Activated gamma-delta T cell (primary cell): ENCODE measurements around the gene CPEB1.

Source experiments
- DNase-seq: peaks from one replicate; lab custom pipeline; 2025; lab: John Stamatoyannopoulos, UW

CPEB1 gene

DNA sequence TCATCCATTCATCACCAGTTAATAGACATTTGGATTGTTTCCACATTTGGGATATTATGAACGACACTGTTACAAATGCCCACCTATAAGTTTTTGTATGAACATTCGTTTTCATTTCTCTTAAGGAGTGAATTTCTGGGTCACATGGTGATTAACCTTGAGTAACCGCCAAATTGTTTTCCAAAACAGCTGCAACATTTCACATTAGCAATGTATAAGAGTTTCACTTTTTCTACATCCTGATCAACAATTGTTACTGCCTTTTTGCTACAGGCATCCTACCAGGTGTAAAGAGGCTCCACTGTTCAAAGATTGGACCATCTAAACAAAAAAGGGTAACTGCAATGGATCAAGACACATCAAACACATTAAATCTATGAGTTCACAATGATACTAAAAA is 52.0 kb downstream of the CPEB1 start:
- DNase-seq = no peak

GRCh38 chr15:82587805-82588204 is 59.4 kb downstream of the CPEB1 start:
- no peak for DNase-seq

DNA sequence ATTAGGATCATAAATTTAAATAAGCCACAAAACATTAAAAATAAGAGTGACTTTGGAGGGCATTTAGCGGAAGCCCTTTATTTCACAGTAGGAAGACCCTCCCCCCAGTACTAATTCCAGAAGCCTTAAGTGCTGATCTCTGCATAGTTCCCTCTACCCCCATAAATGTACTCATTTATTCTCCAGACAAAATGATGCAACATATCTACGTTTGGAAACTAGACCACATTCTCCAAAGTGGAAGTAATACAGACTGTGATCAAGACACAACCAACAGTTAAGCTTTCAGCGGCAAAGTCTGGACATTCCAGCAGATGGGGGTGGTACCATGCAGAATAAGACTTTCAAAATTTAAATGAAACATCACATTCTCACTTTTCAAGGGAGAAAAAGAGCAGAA is 62.1 kb downstream of the CPEB1 start:
- no peak for DNase-seq

DNA sequence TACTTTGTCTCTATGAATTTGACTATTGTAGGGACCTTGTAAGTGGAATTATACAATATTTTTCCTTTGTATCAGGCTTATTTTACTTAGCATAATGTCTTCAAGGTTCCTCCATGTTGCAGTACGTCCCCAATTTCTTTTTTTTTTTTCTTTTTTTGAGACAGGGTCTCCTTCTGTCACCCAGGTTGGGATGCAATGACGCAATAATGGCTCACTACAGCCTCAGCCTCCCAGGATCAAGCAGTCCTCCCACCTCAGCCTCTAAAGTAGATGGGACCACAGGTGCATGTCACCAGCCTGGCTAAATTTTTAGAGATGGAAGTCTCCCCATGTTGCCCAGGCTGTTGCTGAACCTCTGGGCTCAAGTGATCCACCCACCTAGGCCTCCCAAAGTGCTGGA is 66.5 kb downstream of the CPEB1 start:
- DNase-seq = no peak

DNA sequence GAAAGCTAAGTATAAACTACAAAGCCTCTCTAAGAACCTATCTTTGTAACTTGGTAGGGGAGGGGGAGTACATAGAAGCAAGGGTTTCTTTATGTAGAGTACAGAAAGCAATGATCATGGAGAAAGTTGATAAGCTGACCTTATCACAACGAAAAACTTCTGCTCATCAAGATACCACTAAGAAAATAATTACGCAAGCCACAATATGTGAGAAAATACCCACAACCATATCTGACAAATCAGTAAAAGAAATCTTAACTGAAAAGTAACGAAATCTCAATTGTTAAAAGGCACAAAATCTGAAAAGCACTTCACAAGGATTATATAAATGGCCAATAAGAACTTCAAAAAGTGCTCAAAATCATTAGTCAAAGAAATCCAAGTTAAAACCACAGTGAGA is 71.8 kb downstream of the CPEB1 start:
- DNase-seq = no peak

GRCh38 chr15:82572986-82573385 is 74.2 kb downstream of the CPEB1 start:
- DNase-seq = no peak

- DNase-seq = no peak
Measured at GRCh38 chr15:82572311-82572710, 74.9 kb downstream of the CPEB1 start.

DNA sequence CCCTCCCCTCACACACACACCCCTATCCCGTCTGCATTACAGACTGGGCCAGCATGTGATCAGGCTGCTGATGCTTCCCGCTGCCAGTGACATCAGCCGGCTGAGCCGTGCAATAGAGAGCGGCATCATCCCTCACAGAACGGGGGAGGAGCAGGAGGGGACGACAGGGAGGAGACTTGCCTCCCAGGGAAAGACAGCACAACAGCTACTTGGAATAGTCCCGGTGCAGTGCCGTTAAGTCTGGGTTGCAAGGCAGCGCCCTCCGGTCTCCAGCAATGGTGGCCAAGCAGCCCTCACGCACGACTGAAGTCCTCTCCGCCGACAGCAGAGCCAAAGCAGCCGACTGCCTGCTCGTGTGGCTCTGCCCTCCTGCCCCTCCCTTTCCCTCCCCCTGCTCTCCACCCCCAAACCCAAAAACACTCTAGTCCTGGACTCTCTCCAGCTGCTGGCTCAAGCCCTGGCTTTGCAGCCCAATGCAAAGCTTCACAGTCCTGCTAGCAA is 75.4 kb downstream of the CPEB1 start:
- no peak for DNase-seq

DNA sequence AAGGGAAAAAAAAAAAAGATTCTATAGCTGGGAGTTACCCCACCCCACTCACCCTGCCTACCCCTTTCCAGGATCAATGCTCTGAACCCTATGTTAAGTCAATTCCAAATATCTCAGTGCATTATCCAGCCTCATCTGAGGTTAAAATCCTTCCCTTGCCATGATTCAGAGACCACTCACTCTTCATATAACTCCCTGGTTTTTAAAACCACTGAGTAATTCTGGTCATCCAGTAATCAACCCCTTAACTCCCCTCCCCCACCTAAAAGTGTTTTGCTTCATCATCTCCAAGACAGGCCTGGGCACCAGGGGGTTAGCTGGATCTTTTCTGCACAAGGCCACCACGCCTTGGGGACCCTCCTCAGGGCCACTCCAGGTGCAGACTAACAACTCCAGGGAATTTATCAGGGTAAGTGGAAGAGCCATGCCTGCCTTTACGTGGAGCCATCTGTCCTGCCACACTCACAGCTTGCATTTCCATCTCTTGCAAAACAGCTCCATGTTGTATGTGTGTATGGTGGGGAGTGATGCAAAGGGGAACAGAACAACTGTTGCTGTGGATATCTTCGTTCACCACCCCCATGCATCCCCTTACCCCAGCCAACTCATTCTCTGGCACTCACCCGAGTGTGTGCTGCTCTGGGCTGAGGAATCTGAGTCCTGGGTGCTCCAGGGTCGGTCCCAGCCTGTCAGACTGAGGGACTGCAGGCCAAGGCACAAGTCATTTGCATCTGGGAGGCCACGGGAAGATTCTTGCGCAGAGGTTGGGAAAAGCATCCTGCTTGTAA is 76.2 kb downstream of the CPEB1 start:
- DNase-seq = no peak

- no peak for DNase-seq
Measured at GRCh38 chr15:82569834-82570233, 77.3 kb downstream of the CPEB1 start.

DNA sequence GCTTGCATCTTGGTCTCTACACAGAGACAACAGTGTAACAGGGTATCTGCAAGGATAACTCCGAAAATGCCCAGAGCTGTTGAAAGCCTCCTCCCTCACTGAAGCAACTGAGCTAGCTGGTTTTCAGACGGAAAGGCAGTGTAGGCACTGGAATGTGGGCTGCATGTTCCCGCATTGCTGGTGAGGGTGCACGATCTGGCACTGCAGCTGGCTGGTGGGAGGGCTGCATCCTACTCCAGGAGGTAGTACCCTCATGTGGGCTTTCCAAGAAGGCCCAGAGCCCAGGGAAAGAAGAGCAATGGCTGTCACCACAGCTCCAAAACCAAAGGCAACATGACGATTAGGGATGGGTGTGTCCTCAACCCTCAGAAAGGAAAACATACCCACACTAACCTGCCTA is 78.2 kb downstream of the CPEB1 start:
- no peak for DNase-seq

DNA sequence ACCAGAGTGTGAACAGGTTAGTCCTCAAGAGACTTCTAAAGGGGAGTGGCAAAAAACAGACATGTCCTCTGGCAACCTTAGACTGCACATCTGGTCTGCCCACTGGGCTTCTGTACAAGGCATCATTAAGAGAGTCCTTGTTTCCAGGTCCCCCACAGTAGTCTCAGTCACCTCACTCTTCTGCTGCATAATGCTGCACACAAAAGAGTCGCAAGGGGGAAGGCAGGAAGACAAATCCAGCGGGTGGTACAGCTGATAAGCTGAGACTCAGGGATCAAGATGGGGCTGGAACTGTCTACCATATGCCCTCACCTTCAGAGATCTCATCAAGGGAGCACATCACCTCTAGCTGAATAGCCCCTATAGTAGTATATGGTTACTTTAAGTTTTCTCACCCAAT is 79.5 kb downstream of the CPEB1 start:
- DNase-seq = no peak

DNA sequence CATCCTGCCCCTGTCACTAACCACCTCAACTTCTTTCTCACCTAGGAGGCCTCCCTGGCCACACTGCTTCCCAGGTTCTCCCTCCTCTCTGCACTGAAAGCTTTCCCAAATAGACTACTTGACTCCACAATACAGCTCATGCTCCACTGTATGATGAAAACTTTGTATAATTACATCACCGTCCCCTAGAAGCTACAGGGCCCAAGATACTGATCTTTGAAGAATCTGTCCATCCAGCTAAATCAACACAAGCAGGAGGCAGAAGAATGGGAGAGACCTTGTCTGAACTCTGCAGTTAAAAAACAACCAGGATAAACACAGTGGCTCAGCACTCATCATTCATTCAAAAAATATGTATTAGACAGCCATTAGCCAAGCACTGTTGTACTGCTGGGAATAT is 80.5 kb downstream of the CPEB1 start:
- no peak for DNase-seq

- no peak for DNase-seq
Measured at GRCh38 chr15:82558502-82558901, 88.7 kb downstream of the CPEB1 start.

- no peak for DNase-seq
Measured at GRCh38 chr15:82556315-82557035, 90.7 kb downstream of the CPEB1 start.

DNA sequence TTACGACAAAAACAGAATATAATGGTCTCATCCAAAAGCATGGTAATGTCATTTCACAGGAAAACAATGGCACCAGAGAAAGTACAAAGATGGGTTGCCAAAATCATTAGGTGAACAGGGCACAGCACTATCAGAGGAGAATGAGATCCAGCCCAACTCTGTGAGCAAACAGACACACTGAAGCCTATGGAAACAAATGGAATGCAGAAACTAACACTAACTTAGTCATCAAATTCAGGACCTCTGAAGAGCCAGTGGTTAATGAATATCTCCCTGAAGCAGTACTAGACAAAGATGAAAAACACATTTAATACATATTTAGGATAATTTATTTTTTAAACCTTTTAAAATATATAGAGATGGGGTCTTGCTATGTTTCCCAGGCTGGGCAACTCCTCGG is 92.3 kb downstream of the CPEB1 start:
- no peak for DNase-seq

DNA sequence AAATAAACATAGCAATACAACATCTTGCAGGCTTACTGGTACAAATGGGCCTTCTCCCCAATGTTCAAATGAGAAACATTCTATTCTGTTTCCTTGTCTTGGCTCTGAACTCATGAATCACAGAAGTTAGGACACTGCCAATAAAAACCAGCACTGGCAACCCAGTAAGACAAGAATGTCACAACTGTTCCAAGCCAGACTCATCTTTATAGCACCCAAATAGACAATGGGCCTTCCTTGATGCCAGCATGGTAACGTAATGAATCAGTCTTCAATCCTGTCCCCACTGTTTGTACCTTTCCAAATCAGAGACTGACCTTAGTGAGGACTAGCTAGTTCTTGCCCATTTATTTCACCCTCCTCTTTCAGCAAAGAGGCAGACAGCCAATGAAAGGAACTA is 92.8 kb downstream of the CPEB1 start:
- no peak for DNase-seq

DNA sequence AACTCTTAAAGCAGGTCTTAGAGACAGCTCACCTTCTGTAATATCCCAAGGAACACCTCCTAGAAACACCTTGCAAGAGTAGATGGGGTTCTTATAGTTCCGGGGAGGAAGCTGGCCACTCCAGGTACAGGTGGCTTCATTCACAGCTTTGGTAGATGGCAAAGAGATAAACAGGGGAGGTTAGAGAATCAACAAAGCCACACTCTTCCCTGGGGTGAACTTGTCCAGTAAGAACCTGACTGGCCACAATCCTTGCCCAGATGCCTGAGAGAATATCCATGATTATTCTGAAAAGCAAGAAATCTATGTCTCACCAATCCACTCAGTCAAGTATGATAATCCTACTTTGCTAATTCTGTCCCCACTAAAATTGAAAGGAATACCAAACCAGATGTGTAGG is 93.3 kb downstream of the CPEB1 start:
- no peak for DNase-seq

DNA sequence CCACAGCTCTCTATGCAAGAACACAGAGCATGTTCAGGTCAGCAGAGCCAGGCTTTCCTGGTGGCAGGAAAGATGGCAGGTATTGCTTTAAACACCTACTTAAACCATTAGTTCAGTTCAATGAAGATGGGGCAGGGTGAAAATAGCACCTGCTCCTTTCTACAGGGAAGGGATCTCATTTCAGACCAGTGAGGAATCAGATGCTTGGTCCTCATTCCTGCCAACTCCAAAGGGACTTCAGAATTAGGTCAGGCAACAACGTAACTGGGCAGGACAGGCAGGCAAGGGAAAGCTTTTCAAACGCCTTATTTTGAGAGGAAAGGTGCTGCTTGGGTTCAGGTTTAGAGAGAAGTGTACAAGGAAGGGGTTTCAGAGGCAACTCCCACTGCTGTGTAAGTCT is 94.3 kb downstream of the CPEB1 start:
- no peak for DNase-seq

DNA sequence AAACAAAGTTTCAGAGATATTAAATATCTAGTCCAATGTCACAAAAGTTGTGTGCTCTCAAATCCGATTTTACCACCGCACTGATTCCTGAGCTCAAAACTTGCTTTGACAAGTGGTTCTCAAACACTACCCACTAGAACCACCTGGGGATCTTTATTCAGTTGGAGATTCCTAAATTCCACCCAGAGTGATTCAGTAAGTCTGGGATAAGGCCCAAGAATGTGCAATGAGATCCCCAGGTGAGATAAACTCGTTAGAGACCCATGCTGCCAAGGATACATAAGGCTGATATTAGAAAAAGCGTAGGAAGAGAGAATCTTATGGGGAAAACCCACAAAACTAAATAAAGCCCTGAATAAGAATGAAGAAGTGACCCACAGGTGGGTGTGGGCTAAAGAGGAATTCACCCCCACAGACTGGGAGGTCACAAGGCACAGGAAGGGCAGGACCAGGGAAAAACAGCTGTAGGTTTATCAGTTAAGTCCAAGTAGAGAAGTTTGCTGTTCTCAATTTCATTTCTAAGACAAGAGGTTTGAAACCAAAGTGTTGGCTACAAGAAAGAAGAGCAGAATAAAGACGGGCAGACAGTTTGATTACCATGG is 95.4 kb downstream of the CPEB1 start:
- no peak for DNase-seq

DNA sequence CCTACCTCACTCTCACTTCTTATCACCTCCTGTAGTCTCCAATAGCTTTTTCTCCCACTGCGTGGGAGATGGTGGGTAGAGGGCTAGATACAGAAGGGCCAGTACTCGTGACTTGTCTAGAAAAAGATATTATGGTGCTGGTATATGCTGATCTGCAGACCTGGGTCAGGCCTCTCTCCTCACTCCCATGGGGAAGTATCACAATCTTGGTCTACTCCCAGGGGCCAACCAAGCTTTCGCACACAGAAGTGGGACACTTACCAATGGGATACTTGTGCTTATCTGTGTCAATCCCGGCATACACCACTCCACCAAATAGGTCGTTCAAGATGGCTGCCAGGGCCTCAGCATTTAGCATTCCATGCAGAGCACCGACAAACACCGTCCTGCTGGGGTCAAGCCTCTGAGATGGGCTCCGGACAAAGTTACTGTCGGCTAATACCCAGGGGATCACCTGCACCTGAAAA is 97.9 kb downstream of the CPEB1 start:
- no peak for DNase-seq

GRCh38 chr15:82548700-82549099 is 98.5 kb downstream of the CPEB1 start:
- DNase-seq = no peak

GRCh38 chr15:82545478-82545877 is 101.7 kb downstream of the CPEB1 start:
- no peak for DNase-seq
